GF-D8 (cell line): ENCODE results near the gene SMIM36.
"Not testable (repeated sequence)": the region's sequence is repeated elsewhere in the genome, so short reads cannot be mapped to it uniquely, and the experiment has no call there.

Source experiments
- DNase-seq: peaks from one replicate; lab custom pipeline; 2025; lab: John Stamatoyannopoulos, UW

SMIM36 gene

GRCh38 chr17:55454906-55455474 is 56.3 kb downstream of the SMIM36 start:
- no peak for DNase-seq

- no peak for DNase-seq
These were observed 57.3 kb downstream of the SMIM36 start for GRCh38 chr17:55453839-55454557.

- DNase-seq, result no peak
These were observed 59.0 kb downstream of the SMIM36 start for GRCh38 chr17:55452139-55452790.

- no peak for DNase-seq
These were observed 59.5 kb downstream of the SMIM36 start for GRCh38 chr17:55451758-55452138.

- DNase-seq, result no peak
These were observed 60.0 kb downstream of the SMIM36 start for GRCh38 chr17:55451203-55451641.

GRCh38 chr17:55450232-55450825 is 60.9 kb downstream of the SMIM36 start:
- DNase-seq, result no peak

GRCh38 chr17:55448681-55449080 is 62.6 kb downstream of the SMIM36 start:
- peak; percentile 36 for DNase-seq

- DNase-seq, result no peak
These were observed 64.6 kb downstream of the SMIM36 start for GRCh38 chr17:55446581-55447205.

GRCh38 chr17:55446004-55446403 is 65.2 kb downstream of the SMIM36 start:
- DNase-seq, result not testable (repeated sequence)

- no peak for DNase-seq
These were observed 66.5 kb downstream of the SMIM36 start for GRCh38 chr17:55444471-55445441.

GRCh38 chr17:55443904-55444303 is 67.3 kb downstream of the SMIM36 start:
- no peak for DNase-seq

- no peak for DNase-seq
These were observed 68.1 kb downstream of the SMIM36 start for GRCh38 chr17:55442953-55443683.

GRCh38 chr17:55442462-55442861 is 68.8 kb downstream of the SMIM36 start:
- no peak for DNase-seq

- no peak for DNase-seq
These were observed 69.7 kb downstream of the SMIM36 start for GRCh38 chr17:55441544-55441943.

- no peak for DNase-seq
These were observed 70.9 kb downstream of the SMIM36 start for GRCh38 chr17:55440391-55440790.

- no peak for DNase-seq
These were observed 74.1 kb downstream of the SMIM36 start for GRCh38 chr17:55437159-55437605.

- no peak for DNase-seq
These were observed 74.8 kb downstream of the SMIM36 start for GRCh38 chr17:55436224-55437158.

GRCh38 chr17:55435408-55435807 is 75.8 kb downstream of the SMIM36 start:
- DNase-seq, result no peak

GRCh38 chr17:55434721-55435120 is 76.5 kb downstream of the SMIM36 start:
- no peak for DNase-seq
